GM12873 (cell line): ENCODE measurements around the gene ZNF771.

Source experiments
- TF ChIP-seq, protein P1 (sequence below): IDR thresholded peaks from 2 replicates; pipeline ENCODE4 v1.5.1; 2012; ENCODE audit warnings: low read depth, mild to moderate bottlenecking, moderate library complexity, low read length, control low read depth; ENCODE audit not compliant: insufficient read depth; ENCODE audit errors: missing control alignments

ZNF771 gene

DNA sequence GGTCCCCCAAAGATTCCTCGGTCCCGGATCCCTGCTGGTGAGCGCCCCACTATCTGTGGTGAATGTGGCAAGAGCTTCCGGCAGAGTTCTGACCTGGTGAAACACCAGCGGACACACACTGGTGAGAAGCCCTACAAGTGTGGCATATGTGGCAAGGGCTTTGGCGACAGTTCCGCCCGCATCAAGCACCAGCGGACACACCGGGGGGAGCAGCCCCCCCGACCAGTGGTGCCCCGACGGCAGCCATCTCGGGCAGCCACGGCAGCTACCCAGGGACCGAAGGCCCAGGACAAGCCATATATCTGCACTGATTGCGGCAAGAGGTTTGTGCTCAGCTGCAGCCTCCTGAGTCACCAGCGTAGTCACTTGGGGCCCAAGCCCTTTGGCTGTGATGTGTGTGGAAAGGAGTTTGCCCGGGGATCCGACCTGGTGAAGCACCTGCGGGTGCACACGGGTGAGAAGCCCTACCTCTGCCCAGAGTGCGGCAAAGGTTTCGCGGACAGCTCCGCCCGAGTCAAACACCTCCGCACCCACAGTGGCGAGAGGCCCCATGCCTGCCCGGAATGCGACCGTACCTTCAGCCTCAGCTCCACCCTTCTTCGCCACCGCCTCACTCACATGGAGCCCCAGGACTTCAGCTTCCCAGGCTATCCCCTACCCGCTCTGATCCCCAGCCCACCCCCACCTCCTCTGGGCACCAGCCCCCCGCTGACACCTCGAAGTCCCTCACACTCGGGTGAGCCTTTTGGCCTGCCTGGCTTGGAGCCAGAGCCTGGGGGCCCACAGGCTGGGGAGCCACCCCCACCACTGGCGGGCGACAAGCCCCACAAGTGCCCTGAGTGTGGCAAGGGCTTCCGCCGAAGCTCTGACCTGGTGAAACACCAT is 9.4 kb upstream of the ZNF771 start:
- TF ChIP-seq, protein P1, sequence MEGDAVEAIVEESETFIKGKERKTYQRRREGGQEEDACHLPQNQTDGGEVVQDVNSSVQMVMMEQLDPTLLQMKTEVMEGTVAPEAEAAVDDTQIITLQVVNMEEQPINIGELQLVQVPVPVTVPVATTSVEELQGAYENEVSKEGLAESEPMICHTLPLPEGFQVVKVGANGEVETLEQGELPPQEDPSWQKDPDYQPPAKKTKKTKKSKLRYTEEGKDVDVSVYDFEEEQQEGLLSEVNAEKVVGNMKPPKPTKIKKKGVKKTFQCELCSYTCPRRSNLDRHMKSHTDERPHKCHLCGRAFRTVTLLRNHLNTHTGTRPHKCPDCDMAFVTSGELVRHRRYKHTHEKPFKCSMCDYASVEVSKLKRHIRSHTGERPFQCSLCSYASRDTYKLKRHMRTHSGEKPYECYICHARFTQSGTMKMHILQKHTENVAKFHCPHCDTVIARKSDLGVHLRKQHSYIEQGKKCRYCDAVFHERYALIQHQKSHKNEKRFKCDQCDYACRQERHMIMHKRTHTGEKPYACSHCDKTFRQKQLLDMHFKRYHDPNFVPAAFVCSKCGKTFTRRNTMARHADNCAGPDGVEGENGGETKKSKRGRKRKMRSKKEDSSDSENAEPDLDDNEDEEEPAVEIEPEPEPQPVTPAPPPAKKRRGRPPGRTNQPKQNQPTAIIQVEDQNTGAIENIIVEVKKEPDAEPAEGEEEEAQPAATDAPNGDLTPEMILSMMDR = no peak

DNA sequence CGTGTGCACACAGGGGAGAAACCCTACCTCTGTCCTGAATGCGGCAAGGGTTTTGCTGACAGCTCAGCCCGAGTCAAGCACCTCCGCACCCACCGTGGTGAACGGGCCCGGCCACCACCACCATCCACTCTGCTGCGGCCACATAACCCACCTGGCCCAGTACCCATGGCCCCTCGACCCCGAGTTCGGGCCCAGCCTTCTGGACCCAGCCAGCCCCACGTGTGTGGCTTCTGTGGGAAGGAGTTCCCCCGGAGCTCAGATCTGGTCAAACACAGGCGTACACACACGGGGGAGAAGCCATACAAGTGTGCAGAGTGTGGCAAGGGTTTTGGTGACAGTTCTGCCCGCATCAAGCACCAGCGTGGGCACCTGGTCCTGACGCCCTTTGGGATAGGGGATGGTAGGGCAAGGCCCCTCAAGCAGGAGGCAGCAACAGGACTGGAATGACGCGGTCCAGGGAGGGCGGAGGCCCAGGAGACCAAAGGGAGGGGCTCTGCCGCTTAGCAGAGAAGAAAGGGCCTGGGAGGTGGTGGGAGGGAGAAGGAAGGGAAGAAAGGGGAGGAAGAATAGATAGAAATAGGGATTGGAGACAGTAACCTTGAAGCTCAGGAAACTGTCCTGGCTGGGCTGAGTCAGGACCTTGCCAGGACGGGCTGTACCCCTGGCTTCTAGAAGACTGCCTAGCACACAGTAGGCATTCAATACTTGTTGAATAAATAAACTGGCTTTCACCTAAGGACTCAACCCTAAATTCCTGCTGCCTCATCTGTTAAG is 8.6 kb upstream of the ZNF771 start:
- TF ChIP-seq, protein P1 = no peak

DNA sequence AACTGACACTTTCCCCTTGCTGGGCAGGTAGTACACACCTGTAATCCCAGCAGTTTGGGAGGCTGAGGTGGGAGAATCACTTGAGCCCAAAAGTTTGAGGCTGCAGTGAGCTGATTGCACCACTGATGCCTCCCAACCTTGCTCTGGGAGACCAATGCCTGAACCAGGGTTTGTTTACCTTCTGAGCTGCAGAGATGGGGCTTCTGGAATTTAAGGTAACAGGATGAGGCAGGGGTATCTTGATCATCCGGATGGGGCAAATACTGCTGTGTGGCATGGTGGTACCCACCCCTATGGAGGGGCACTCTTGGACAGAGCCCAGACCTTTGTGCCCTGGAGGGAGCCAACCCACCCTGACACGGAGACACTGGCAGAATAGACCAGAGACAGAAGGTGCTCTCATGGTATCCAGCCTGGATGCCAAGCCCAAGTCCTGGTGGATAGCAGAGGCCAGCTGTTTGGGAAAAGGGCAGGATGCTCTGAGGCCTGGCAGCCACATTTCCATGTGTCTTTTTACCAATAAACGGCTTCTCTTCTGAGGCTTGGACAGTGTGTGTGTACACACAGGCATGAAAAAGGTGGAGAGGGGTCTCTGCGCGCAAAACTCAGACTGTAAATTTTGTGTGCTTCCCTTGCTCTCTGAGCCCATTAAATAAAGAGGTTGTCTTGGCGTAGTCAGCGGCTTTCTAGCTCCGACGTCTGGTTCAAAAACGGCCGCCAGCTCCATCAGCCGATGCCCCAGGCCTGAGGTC is 7.8 kb upstream of the ZNF771 start:
- TF ChIP-seq, protein P1 = no peak

DNA sequence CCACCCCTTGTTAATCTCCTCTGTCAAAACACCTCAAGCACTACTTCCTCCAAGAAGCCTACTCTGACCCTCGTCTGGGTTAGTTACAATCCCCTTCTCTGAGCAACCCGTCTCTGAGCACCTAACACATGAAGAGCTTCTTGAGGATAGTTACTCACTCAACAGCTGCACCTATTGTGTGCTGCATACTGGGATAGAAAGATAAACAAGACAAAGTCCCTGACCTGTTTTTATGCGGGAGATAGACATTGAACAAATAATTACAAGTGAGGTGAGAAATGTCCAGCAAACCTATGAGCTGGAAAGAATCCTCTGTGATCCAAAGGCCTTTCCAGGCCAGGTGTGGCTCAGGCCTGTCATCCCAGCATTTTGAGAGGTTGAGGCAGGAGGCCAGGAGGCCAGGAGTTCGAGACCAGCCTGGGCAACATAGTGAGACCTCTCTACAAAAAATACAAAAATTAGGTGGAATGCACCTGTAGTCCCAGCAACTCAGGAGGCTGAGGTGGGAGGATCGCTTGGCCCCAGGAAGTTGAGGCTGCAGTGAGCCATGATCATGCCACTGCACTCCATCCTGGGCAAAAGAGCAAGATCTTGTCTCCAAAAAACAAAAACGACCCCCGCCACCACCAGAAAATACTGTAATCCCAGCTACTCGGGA is 5.5 kb upstream of the ZNF771 start:
- TF ChIP-seq, protein P1 = no peak

DNA sequence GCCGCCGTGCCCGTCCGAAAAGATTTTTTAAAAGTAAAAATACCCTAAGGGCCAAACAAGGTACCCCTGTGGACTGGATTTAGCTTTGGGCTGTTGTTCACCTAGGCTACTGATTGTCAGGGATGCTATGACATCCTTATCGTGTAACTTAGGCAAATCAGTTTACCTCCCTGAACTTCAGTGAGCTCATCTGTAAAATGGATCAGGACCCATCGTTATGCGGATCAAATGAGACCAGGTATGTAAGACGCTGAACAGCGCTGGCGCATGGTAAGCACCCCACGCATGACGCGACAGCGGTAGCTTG is 658 bp upstream of the ZNF771 start:
- TF ChIP-seq, protein P1 = no peak

DNA sequence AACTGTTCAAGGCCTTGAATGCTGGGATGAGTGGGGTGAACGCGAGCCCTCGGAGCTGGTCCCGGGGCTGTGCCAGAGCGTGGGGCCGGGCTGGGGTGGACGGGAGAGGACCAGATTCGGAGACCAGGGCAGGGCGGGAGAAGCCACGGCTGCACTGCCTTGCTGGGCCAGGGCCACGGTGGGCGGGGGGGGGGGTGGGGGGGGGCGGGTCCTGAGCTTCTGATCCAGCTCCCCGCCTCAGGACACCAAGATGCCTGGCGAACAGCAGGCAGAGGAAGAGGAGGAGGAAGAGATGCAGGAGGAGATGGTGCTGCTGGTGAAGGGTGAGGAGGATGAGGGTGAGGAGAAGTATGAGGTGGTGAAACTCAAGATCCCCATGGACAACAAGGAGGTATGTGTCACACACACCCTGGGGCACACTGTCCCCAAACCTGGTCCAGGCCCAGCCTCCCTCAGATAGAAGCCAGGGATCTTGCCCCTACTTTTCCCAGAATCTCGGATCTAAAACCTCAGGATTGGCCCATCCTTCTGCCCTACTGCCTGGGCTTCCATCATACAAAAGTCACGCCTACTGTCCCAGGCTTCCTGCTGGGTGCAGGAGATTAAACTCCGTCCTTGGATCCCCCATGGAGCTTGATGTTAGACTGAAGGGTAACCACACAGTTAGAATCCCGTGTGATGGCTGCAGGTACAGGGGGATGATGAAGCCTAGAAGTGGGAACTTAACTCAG is 563 bp downstream of the ZNF771 start:
- TF ChIP-seq, protein P1 = no peak
